Measurements from ENCODE around the gene B3GNT5. TPM values are rescaled to one million over a fixed set of nuclear protein-coding genes. Genes with fewer than 3 reads are reported as not detected.

B3GNT5 gene
- total and polyA plus RNA-seq, 5 donors from 2014 or later, result 0.23 to 2.2 (median 0.38) TPM

DNA sequence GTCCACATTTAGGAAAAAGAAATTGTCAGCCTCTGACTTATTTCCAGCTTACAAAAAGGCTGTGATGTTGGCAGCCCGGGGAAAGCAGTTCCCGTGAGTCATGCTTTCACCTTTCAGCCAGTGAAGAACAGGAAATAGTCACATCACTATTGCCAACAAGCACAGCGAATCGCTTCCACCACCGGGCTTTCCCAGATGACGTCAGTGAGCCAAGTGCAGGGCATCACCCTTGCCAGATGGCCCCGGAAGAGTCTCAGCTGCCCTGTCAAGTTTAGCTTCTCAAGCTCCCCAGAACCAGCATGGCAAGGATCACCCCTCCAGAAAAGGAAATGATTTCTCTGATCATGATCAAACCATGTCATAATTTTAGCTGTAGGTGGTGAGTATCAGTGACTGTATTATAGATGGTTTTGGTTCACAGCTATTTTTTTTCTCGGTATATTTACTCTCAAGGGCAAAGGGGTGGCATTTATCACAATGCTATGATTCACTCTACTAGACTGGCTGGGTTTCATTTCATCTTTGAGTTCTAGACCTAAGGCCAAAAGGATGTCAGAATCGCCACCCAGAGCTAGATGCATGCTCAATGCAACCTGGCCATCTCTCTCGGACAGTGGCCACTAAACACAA, 32.9 kb downstream of the B3GNT5 start:
- peaks cover 2% of the 10 kb centered on the region for H3K36me3 ChIP-seq (ENCODE audit: control insufficient read depth, insufficient read depth, low read length)
- Mint-ChIP-seq H3K4me1 (peaks cover 14 to 31% (median 24%) of the 10 kb centered on the region in 4 donors), H3K9me3 (no peaks in the 10 kb centered on the region), H3K36me3 (peaks cover 2% of the 10 kb centered on the region), H3K4me3 (peak overlapping the region; percentile 0 to 74 (median 64)), H3K27ac (peak overlapping the region; percentile 87 to 96 (median 91)), H3K27me3 (no peaks in the 10 kb centered on the region)
- H3K4me1 ChIP-seq (ENCODE audit: control insufficient read depth, insufficient read depth, low read length, poor library complexity, severe bottlenecking), result peaks cover 9% of the 10 kb centered on the region
- ATAC-seq (ENCODE audit: low read depth in 2 of 2) (peak; percentile 93 to 96), DNase-seq (peak; percentile 87 to 93 (median 89))
- H3K27me3 ChIP-seq (ENCODE audit: control insufficient read depth, insufficient read depth, low read length), result no peaks in the 10 kb centered on the region
- no peaks in the 10 kb centered on the region for H3K9me3 ChIP-seq (ENCODE audit: control insufficient read depth in 2 of 2, low read length in 2 of 2)
- peak overlapping the region; percentile 90 for H3K27ac ChIP-seq (ENCODE audit: insufficient read depth, low read length, poor library complexity, severe bottlenecking)
- peak overlapping the region; percentile 53 for H3K4me3 ChIP-seq (ENCODE audit: low read depth, low read length)

DNA sequence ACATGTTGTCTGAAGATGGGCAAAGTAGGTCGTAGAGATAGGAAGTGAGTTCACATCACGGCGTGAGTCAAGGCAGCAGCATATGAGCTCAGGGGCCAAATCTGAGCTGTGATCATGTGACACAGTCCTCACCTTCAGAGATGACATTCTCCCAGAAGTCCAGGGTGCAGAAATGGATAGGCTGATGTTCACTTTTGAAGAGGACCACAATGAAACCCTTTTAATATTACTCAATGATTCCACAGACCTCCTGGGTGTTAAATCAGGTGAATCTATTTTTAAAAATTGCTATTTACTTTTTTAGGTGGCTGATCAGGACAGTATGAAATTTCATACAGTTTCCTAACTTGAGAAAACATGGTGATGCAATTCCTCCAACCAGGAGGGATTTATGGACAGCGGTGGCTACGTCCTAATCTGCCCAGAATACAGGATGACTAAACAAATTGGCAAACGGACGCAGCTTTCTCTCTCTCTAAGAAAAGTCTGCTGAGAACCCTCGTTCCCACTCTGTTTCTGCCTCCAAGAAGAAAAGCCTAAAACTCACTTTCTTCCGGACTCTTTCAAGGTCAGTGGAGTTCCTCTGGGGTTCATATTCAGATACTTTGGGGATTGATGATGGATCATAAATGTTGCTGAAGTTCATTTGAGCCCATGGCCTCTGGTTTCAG, 34.4 kb downstream of the B3GNT5 start:
- no peak overlapping the region for H3K4me3 Mint-ChIP-seq
- no peaks in the 10 kb centered on the region for H3K9me3 Mint-ChIP-seq
- H3K27ac Mint-ChIP-seq, result peak overlapping the region; percentile 34 to 96 (median 87)
- peak overlapping the region; percentile 90 for H3K27ac ChIP-seq (ENCODE audit: insufficient read depth, low read length, poor library complexity, severe bottlenecking)
- H3K4me1 ChIP-seq (ENCODE audit: control insufficient read depth, insufficient read depth, low read length, poor library complexity, severe bottlenecking), result peaks cover 9% of the 10 kb centered on the region
- H3K36me3 ChIP-seq (ENCODE audit: control insufficient read depth, insufficient read depth, low read length), result peaks cover 5% of the 10 kb centered on the region
- H3K9me3 ChIP-seq (ENCODE audit: control insufficient read depth in 2 of 2, low read length in 2 of 2), result no peaks in the 10 kb centered on the region
- no peak for ATAC-seq (ENCODE audit: low read depth in 2 of 2)
- H3K4me3 ChIP-seq (ENCODE audit: low read depth, low read length), result no peak overlapping the region
- DNase-seq, result no peak
- H3K27me3 Mint-ChIP-seq, result no peaks in the 10 kb centered on the region
- peaks cover 5% of the 10 kb centered on the region for H3K36me3 Mint-ChIP-seq
- H3K27me3 ChIP-seq (ENCODE audit: control insufficient read depth, insufficient read depth, low read length), result no peaks in the 10 kb centered on the region
- H3K4me1 Mint-ChIP-seq, result peaks cover 14 to 31% (median 24%) of the 10 kb centered on the region in 4 donors

DNA sequence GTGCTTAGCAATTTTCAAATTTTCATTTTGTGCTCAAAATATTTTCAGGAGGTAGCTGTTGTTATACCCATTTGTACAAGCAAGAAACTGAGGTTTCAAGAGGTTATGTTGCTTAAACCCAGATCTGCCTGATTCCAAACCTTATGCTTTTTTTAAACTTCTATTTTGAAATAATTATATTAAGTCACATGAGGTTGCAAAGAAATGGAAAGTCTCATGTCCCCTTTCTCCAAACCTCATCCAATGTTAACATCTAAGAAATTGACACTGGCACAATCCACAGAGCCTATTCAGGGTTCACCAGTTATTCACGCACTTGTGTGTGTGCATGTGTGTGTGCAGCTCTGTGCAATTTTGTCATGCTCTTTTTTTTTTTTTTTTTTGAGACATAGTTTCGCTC, 35.1 kb downstream of the B3GNT5 start:
- Mint-ChIP-seq H3K9me3 (no peaks in the 10 kb centered on the region), H3K27me3 (no peaks in the 10 kb centered on the region), H3K36me3 (peaks cover 5% of the 10 kb centered on the region), H3K4me1 (peaks cover 14 to 31% (median 24%) of the 10 kb centered on the region in 4 donors), H3K4me3 (no peak overlapping the region), H3K27ac (peak overlapping the region in 1 of 3 donors; percentile 28)
- H3K4me1 ChIP-seq (ENCODE audit: control insufficient read depth, insufficient read depth, low read length, poor library complexity, severe bottlenecking), result peaks cover 9% of the 10 kb centered on the region
- DNase-seq, result no peak
- no peak for ATAC-seq (ENCODE audit: low read depth in 2 of 2)
- peaks cover 5% of the 10 kb centered on the region for H3K36me3 ChIP-seq (ENCODE audit: control insufficient read depth, insufficient read depth, low read length)
- H3K27me3 ChIP-seq (ENCODE audit: control insufficient read depth, insufficient read depth, low read length), result no peaks in the 10 kb centered on the region
- no peak overlapping the region for H3K4me3 ChIP-seq (ENCODE audit: low read depth, low read length)
- no peak overlapping the region for H3K27ac ChIP-seq (ENCODE audit: insufficient read depth, low read length, poor library complexity, severe bottlenecking)
- no peaks in the 10 kb centered on the region for H3K9me3 ChIP-seq (ENCODE audit: control insufficient read depth in 2 of 2, low read length in 2 of 2)

GRCh38 chr3:183290216-183290615, 37.2 kb downstream of the B3GNT5 start:
- Histone ChIP-seq H3K36me3 (ENCODE audit: control insufficient read depth, insufficient read depth, low read length) (peaks cover 8% of the 10 kb centered on the region), H3K27ac (ENCODE audit: insufficient read depth, low read length, poor library complexity, severe bottlenecking) (no peak overlapping the region), H3K9me3 (ENCODE audit: control insufficient read depth in 2 of 2, low read length in 2 of 2) (no peaks in the 10 kb centered on the region), H3K4me3 (ENCODE audit: low read depth, low read length) (no peak overlapping the region), H3K4me1 (ENCODE audit: control insufficient read depth, insufficient read depth, low read length, poor library complexity, severe bottlenecking) (peaks cover 5% of the 10 kb centered on the region), H3K27me3 (ENCODE audit: control insufficient read depth, insufficient read depth, low read length) (no peaks in the 10 kb centered on the region)
- Mint-ChIP-seq H3K27me3 (no peaks in the 10 kb centered on the region), H3K4me3 (no peak overlapping the region), H3K36me3 (peaks cover 9% of the 10 kb centered on the region), H3K4me1 (peaks cover 9 to 25% (median 19%) of the 10 kb centered on the region in 4 donors), H3K27ac (no peak overlapping the region), H3K9me3 (no peaks in the 10 kb centered on the region)
- ATAC-seq (ENCODE audit: low read depth in 2 of 2), result no peak
- no peak for DNase-seq

- no peaks in the 10 kb centered on the region for H3K9me3 Mint-ChIP-seq
- Histone ChIP-seq H3K4me3 (ENCODE audit: low read depth, low read length) (no peak overlapping the region), H3K9me3 (ENCODE audit: control insufficient read depth in 2 of 2, low read length in 2 of 2) (no peaks in the 10 kb centered on the region), H3K27me3 (ENCODE audit: control insufficient read depth, insufficient read depth, low read length) (no peaks in the 10 kb centered on the region), H3K36me3 (ENCODE audit: control insufficient read depth, insufficient read depth, low read length) (peaks cover 10% of the 10 kb centered on the region), H3K4me1 (ENCODE audit: control insufficient read depth, insufficient read depth, low read length, poor library complexity, severe bottlenecking) (no peaks in the 10 kb centered on the region), H3K27ac (ENCODE audit: insufficient read depth, low read length, poor library complexity, severe bottlenecking) (no peak overlapping the region)
- no peaks in the 10 kb centered on the region for H3K27me3 Mint-ChIP-seq
- H3K4me3 Mint-ChIP-seq, result no peak overlapping the region
- DNase-seq (no peak), ATAC-seq (ENCODE audit: low read depth in 2 of 2) (no peak)
- H3K4me1 Mint-ChIP-seq, result peaks cover 0 to 12% (median 7%) of the 10 kb centered on the region in 4 donors
- H3K36me3 Mint-ChIP-seq, result peaks cover 12% of the 10 kb centered on the region
- H3K27ac Mint-ChIP-seq, result no peak overlapping the region
Measured at GRCh38 chr3:183291497-183292031, 38.5 kb downstream of the B3GNT5 start.

GRCh38 chr3:183293966-183294365, 40.9 kb downstream of the B3GNT5 start:
- Histone ChIP-seq H3K4me1 (ENCODE audit: control insufficient read depth, insufficient read depth, low read length, poor library complexity, severe bottlenecking) (no peaks in the 10 kb centered on the region), H3K4me3 (ENCODE audit: low read depth, low read length) (no peak overlapping the region), H3K36me3 (ENCODE audit: control insufficient read depth, insufficient read depth, low read length) (peaks cover 19% of the 10 kb centered on the region), H3K27me3 (ENCODE audit: control insufficient read depth, insufficient read depth, low read length) (no peaks in the 10 kb centered on the region), H3K27ac (ENCODE audit: insufficient read depth, low read length, poor library complexity, severe bottlenecking) (no peak overlapping the region), H3K9me3 (ENCODE audit: control insufficient read depth in 2 of 2, low read length in 2 of 2) (no peaks in the 10 kb centered on the region)
- Mint-ChIP-seq H3K27me3 (no peaks in the 10 kb centered on the region), H3K4me3 (no peak overlapping the region), H3K36me3 (peaks cover 15% of the 10 kb centered on the region), H3K9me3 (no peaks in the 10 kb centered on the region), H3K4me1 (no peaks in the 10 kb centered on the region), H3K27ac (no peak overlapping the region)
- DNase-seq, result no peak
- ATAC-seq (ENCODE audit: low read depth in 2 of 2), result no peak

DNA sequence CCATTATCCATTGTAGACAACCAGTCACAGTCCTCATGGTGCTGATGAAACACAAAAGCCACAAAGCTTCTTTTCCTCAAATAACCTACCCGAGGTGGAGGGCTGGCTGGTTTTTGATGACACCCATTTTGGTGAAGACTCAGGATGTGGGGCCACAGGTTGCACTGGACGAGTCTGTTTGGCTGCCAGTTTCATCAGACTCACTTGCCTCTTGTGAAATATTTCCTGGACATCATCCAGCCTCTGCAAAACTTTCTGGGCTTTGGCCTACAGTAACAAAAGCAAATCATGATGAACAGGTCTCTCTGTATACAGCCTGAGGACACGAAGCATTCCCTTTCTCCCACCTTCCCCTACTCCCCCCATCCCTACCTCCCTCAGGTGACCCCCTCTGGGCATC, 42.2 kb downstream of the B3GNT5 start:
- no peaks in the 10 kb centered on the region for H3K27me3 Mint-ChIP-seq
- H3K27ac Mint-ChIP-seq, result no peak overlapping the region
- H3K4me3 Mint-ChIP-seq, result no peak overlapping the region
- no peaks in the 10 kb centered on the region for H3K4me1 Mint-ChIP-seq
- no peak for ATAC-seq (ENCODE audit: low read depth in 2 of 2)
- Histone ChIP-seq H3K9me3 (ENCODE audit: control insufficient read depth in 2 of 2, low read length in 2 of 2) (no peaks in the 10 kb centered on the region), H3K36me3 (ENCODE audit: control insufficient read depth, insufficient read depth, low read length) (peaks cover 27% of the 10 kb centered on the region), H3K4me3 (ENCODE audit: low read depth, low read length) (no peak overlapping the region), H3K27ac (ENCODE audit: insufficient read depth, low read length, poor library complexity, severe bottlenecking) (no peak overlapping the region), H3K4me1 (ENCODE audit: control insufficient read depth, insufficient read depth, low read length, poor library complexity, severe bottlenecking) (no peaks in the 10 kb centered on the region), H3K27me3 (ENCODE audit: control insufficient read depth, insufficient read depth, low read length) (no peaks in the 10 kb centered on the region)
- DNase-seq, result no peak
- H3K36me3 Mint-ChIP-seq, result peaks cover 15% of the 10 kb centered on the region
- H3K9me3 Mint-ChIP-seq, result no peaks in the 10 kb centered on the region
